AG20443 (cell line): ENCODE results near the gene PTRHD1.

Experiments
- DNase-seq: peaks from one replicate; pipeline ENCODE4 v3.0.0; 2012; ENCODE audit warnings: low spot score, mixed read lengths

The PTRHD1 gene

GRCh38 chr2:24830351-24830750 is 37.2 kb upstream of the PTRHD1 start:
- DNase-seq = no peak

DNA sequence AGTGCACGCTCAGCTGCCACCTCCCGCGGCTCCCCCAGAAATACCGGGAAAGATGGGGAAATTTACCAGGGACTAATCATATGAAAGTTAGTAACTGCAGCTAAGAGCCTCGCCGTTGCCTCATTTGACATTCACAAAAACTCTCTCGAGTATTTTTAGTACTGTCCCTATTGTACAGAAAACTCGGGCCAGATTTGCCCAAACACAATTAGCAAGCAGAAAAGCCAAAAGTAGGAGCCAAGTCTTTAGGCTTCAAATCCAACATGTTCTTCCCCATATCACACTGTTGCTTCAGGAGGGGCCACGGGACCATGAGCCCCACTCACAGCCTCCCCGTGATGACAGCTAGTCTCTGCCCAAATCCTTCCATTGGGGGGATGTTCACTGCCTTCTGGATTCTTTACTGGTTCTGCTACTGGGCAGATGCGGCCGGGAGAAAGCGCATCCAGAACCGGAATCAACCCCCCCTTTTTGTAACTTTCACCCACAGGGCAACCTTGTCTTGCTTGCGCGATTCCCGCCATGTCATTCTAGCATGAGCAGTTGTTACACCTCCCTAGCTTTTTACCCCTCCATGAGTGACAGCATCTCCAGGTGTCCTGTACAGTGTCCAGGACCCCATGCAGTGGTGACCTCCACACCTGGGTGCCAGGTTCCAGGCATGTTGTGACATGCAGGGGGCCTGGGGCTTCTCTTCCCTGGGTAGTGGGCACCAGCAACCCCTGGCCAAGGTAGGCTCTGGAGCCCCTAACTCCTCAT is 35.2 kb upstream of the PTRHD1 start:
- no peak for DNase-seq

DNA sequence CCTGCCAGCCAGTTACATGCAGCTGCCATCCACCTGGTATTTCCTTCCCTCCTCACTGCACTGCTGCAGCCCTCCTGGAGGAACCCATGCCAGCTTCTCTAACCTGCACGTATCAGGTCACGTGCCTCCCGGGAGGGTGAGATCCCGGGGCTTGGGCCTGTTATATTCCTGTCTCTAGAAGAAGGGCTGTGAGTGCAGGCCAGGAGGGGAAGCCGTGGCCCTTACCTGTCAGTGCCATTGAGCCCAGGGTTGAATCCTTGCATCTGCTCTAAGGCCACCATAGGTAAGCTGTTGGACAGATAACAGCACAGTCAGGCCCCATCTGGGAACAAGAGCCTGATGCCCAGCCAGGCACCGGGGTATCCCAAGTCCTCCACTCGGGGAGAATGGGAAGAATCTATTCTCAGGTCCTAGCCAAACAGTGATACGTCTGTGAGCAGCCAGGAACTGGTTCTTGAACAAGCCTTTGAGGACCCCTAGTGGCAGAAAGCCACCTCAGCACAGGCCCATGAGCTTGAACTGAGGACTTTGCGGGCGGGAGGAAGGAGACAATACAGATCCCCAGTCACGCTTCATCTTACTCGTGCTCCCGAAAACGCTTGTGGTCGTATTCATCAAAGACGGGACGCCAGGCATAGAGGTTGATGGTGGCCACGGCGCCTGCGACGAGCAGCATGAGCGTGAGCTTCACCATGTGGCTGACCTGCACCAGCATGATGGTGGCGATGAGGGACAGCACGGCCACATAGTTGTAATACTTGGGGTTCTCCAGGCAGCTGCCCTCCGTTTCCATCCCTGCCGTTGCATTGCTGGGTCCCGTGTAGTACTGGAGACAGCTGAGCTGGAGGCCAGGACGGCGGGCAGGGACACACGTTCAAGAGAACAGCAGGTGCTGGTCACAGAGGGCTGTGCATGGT is 34.4 kb upstream of the PTRHD1 start:
- DNase-seq = peak; percentile 93

DNA sequence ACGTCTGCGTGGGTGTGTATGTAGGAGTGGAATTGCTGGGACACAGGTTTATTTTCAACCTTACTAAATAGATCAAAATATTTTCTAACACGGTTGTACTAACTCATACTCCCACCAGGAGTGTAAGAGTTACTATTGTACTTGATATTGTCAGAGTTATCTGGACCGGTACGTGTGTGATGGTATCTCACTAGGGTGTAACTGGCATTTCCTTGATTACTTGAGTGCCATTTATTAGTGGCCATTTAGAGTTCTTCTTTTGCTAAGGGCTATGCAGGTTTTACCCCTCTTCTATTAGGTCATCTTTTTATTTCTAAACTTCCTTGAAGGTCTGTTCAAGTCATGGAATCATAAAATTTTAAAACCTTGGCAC is 33.6 kb upstream of the PTRHD1 start:
- DNase-seq = no peak

DNA sequence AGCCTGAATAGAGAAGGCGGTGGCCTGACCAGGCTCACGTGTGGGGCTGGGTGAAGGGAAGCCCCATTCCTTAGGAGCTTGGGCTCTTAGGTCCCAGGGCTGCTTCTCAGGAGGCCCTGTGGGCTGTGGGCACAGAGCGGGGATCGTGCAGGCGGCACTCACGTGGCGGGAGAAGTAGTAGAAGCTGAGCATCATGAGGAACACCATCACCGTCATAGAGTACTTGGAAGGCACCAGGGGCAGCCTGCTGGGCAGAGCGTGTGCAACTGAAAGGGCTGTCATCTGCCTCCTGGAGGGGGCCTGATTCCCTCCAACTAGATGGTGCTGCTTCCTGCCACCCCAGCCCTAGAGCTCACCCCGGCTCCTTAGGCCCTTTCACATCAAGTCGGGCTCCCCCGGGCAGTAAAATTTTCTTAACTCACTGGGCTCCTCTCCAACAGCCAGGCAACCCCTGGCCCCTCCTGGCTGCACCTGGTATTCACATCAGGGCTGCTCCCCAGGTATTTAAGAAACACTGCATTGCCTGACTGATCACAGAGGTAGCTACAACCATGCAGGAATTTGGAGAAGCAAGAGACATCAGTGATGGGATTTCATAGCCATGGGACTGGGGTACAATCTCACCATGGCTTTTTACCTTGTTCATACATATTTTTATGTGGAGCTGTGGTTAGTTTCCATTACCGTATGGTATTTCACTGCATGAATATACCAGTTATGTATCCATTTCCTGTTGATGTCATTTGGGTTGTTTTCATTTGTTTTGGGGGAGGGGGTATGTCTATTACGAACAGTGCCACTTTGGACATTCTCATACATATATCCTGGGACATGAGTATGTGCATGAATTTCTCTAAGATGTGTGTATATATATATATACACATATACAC is 32.9 kb upstream of the PTRHD1 start:
- DNase-seq = no peak

- DNase-seq = no peak
Observed at GRCh38 chr2:24824966-24825882, 32.0 kb upstream of the PTRHD1 start.

DNA sequence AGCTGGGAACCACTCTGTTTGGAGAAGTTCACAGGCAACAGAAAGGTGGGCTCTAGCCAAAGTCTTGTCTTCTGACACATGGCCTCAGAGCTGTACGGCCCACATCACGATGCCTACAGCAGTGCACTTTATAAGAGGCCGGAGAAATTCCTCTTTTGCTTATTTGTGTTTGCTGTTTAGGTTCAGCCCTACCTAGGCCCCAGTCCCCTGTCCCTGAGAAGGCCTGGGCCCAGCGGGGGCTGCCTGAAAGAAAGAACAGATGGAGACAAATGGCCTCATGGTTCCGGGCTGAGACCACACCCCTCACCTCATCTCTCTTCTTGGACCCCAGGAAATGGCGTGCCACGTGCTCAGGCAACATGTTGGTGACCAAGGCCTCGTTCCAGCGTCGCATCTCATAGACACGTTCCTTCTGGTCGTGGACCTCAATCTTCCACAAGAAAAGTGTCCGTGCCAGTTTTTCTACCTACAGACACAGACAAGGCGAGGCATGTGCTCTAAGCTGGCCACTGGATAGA is 30.9 kb upstream of the PTRHD1 start:
- DNase-seq = no peak

- DNase-seq = no peak
Observed at GRCh38 chr2:24822049-24822706, 29.0 kb upstream of the PTRHD1 start.

GRCh38 chr2:24821433-24821891 is 28.3 kb upstream of the PTRHD1 start:
- DNase-seq = no peak

GRCh38 chr2:24820598-24821432 is 27.6 kb upstream of the PTRHD1 start:
- DNase-seq = no peak

GRCh38 chr2:24820175-24820513 is 27.0 kb upstream of the PTRHD1 start:
- DNase-seq = no peak

- DNase-seq = no peak
Observed at GRCh38 chr2:24819442-24820174, 26.4 kb upstream of the PTRHD1 start.

GRCh38 chr2:24818721-24819167 is 25.6 kb upstream of the PTRHD1 start:
- DNase-seq = peak; percentile 17

DNA sequence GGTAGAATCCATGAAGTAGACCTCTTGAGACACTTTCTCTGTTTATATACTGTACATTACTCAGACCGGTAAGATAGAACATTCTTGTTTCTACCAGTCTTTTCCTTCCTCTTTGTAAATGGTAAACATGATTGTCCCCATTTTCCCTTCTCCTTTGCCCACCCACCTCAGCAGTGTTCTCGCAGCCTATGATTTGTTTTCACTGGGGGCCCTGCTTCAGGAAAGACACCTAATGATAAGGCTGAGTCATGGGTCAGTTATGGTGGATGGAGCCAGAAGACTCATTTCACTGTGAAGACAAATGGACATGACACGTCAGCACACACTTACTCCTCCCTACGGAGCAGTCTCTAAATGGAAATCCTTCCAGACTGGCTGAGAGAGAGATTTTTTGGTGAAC is 23.7 kb upstream of the PTRHD1 start:
- peak; percentile 75 for DNase-seq

- DNase-seq = no peak
Observed at GRCh38 chr2:24816404-24816803, 23.2 kb upstream of the PTRHD1 start.

- DNase-seq = no peak
Observed at GRCh38 chr2:24815171-24815570, 22.0 kb upstream of the PTRHD1 start.

GRCh38 chr2:24814516-24814915 is 21.3 kb upstream of the PTRHD1 start:
- no peak for DNase-seq

GRCh38 chr2:24813691-24814137 is 20.5 kb upstream of the PTRHD1 start:
- no peak for DNase-seq
